ENCODE data around the gene NOS1AP.

DNA sequence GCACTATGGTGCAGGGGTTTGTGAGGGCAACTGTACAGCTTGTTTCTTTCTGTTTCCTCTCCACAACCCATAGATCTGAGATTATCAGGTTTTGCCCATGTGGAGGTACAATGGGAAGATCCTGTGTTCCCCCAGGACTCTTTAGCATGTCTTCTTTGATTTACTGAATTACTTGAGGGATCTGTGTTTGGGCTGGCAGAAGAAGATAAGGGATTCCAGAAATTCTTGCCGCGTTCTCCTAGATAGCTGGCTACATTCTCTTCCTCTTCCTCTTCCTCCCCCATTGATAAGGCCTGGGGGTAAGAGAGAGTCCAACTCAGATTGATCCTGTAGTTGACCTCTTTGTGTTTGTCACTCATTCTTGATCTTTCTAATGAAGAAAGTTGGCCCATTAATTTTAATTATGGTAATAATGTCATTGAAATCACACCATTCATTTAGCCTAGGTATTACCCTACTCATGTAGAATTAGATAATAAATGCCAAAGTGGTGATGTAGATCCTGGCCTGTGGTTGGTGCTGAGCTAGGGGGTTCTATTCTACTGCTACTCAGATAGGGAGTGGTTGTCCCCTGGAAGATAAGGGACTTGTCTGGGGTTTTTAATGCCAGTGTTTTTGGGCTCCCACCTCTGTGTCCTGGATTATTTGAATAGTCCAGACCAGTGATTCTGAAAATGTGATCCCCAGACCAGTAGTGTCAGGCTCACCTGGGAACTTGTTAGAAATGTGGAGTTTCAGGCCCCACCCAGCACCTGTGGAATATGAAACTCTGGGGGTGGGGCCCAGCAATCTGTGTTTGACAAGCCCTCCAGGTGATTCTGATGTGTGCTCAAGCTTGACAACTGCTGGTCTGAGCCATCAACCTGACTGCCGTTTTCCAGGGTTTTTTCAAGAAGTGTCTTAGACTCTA, 122.2 kb downstream of the NOS1AP start:
- TF ChIP-seq POLR2A (IDR thresholded peaks at IDR 0.05; ENCODE audit: low read depth, low read length): no peak
- TF ChIP-seq PAX5 (IDR thresholded peaks at IDR 0.05; ENCODE audit: insufficient read depth, low read length, severe bottlenecking): no peak
- no peak for TF ChIP-seq POLR2AphosphoS5 (IDR thresholded peaks at IDR 0.05; ENCODE audit: low read depth, low read length)
- no peak for TF ChIP-seq POU2F2 (IDR thresholded peaks at IDR 0.05; ENCODE audit: low read depth, low read length)
- TF ChIP-seq TAF1 (IDR thresholded peaks at IDR 0.05; ENCODE audit: low read depth, low read length): no peak
